ENCODE data around the gene FANK1.

DNA sequence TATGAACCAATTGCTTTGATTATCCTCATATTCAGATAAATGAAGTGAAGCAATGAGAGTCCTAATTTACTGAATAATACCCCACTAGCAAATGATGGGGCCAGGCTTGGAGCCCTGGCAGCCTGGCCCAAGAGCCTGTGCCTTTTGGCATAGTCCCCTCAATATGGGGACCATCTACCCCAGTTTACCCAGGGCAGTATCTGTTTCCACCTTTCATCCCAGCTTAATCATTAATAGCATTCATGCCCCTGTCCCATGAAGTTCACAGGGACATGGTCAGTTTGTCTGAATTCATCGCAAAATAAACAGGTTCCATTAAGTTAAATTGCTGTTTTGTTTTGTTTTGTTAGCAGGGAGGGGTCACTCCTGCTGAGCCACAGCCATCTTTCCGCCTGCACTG, 47.5 kb upstream of the FANK1 start:
- TF ChIP-seq, protein P1, sequence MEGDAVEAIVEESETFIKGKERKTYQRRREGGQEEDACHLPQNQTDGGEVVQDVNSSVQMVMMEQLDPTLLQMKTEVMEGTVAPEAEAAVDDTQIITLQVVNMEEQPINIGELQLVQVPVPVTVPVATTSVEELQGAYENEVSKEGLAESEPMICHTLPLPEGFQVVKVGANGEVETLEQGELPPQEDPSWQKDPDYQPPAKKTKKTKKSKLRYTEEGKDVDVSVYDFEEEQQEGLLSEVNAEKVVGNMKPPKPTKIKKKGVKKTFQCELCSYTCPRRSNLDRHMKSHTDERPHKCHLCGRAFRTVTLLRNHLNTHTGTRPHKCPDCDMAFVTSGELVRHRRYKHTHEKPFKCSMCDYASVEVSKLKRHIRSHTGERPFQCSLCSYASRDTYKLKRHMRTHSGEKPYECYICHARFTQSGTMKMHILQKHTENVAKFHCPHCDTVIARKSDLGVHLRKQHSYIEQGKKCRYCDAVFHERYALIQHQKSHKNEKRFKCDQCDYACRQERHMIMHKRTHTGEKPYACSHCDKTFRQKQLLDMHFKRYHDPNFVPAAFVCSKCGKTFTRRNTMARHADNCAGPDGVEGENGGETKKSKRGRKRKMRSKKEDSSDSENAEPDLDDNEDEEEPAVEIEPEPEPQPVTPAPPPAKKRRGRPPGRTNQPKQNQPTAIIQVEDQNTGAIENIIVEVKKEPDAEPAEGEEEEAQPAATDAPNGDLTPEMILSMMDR (IDR thresholded peaks at IDR 0.05) = no peak
- TF ChIP-seq NFIC (IDR thresholded peaks at IDR 0.05; ENCODE audit: borderline replicate concordance) = no peak
- TF ChIP-seq, protein P2, sequence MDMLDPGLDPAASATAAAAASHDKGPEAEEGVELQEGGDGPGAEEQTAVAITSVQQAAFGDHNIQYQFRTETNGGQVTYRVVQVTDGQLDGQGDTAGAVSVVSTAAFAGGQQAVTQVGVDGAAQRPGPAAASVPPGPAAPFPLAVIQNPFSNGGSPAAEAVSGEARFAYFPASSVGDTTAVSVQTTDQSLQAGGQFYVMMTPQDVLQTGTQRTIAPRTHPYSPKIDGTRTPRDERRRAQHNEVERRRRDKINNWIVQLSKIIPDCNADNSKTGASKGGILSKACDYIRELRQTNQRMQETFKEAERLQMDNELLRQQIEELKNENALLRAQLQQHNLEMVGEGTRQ (IDR thresholded peaks at IDR 0.05; ENCODE audit: borderline replicate concordance, low read depth, low read length) = no peak
- TF ChIP-seq, protein P3, sequence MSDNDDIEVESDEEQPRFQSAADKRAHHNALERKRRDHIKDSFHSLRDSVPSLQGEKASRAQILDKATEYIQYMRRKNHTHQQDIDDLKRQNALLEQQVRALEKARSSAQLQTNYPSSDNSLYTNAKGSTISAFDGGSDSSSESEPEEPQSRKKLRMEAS (IDR thresholded peaks at IDR 0.05; ENCODE audit: low read depth) = no peak
- TF ChIP-seq POLR2AphosphoS5 (IDR thresholded peaks at IDR 0.05; ENCODE audit: low read depth, low read length) = no peak
- no peak for TF ChIP-seq EZH2phosphoT487 (IDR thresholded peaks at IDR 0.05; ENCODE audit: borderline replicate concordance, low read depth)
- no peak for TF ChIP-seq EP300 (IDR thresholded peaks at IDR 0.05; ENCODE audit: borderline replicate concordance in 1 of 2, low read depth in 1 of 2, low read length in 1 of 2)
- no peak for TF ChIP-seq TAF1 (IDR thresholded peaks at IDR 0.05; ENCODE audit: borderline replicate concordance, low read depth, low read length)
- TF ChIP-seq, protein P4, sequence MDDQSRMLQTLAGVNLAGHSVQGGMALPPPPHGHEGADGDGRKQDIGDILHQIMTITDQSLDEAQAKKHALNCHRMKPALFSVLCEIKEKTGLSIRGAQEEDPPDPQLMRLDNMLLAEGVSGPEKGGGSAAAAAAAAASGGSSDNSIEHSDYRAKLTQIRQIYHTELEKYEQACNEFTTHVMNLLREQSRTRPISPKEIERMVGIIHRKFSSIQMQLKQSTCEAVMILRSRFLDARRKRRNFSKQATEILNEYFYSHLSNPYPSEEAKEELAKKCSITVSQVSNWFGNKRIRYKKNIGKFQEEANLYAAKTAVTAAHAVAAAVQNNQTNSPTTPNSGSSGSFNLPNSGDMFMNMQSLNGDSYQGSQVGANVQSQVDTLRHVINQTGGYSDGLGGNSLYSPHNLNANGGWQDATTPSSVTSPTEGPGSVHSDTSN (IDR thresholded peaks at IDR 0.05) = no peak
- TF ChIP-seq, protein P5, sequence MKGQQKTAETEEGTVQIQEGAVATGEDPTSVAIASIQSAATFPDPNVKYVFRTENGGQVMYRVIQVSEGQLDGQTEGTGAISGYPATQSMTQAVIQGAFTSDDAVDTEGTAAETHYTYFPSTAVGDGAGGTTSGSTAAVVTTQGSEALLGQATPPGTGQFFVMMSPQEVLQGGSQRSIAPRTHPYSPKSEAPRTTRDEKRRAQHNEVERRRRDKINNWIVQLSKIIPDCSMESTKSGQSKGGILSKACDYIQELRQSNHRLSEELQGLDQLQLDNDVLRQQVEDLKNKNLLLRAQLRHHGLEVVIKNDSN (IDR thresholded peaks at IDR 0.05; ENCODE audit: borderline replicate concordance, low read depth) = no peak
- no peak for TF ChIP-seq MEF2A (IDR thresholded peaks at IDR 0.05; ENCODE audit: borderline replicate concordance, low read depth)

Data from SK-N-SH (cell line).